ENCODE results near the gene TTC19. TPM values are rescaled to one million over a fixed set of nuclear protein-coding genes. Genes with fewer than 3 reads are reported as not detected.

Gene TTC19
- total and polyA plus RNA-seq, 2 experiments from 2014 or later = 26.3 to 45.3 TPM

DNA sequence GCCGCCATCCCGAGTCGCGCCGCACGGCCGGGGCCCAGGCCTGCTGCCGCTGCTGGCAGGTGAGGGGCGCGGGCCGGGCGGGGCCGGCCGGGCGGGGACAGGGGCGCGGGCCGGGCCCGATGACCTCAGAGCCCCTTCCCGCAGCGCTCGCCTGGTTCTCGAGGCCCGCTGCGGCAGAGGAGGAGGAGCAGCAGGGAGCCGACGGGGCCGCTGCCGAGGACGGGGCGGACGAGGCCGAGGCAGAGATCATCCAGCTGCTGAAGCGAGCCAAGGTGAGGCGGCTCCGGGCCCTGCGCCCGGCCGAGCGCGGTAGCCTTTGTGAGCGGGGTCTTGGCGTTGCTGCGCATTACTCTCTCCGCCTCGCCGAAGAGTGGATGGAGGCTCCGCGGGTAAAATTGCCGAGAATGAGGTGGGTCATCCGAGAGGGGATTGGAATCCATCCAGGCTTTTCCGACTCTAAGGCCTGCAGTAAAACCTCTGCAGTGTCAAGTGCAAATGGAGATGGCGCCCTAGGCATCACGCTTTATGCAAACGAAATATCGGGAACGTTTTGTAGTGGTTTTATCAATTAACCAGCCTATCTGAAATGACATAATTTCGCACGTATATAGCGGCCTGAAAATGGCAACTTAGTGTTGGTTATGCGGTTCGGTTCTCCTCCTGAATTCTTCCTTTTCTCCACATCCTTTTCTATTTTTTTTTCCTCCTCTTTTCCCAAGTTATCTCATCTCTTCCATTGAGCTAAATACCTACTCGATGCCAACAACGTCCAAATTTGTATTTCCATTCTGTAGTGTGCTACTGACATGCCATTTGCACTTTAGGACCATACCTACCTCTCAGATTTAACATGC lies 577 bp downstream of the TTC19 start:
- no peaks in the 10 kb centered on the region for H3K9me3 ChIP-seq (ENCODE audit: low read depth)
- peaks cover 39% of the 10 kb centered on the region for H3K79me2 ChIP-seq (ENCODE audit: insufficient read depth)
- peaks cover 9% of the 10 kb centered on the region; the same call in 1 of the 2 replicates for H3F3A ChIP-seq (ENCODE audit: insufficient read depth)
- peak overlapping the region; percentile 91 for H3K9ac ChIP-seq
- TF ChIP-seq EZH2 (IDR thresholded peaks at IDR 0.05; ENCODE audit: insufficient read depth, poor library complexity, severe bottlenecking) (no peak), EZH2phosphoT487 (IDR thresholded peaks at IDR 0.05; ENCODE audit: insufficient read depth, low read depth) (no peak)
- H3K27me3 ChIP-seq (replicated peaks; ENCODE audit: insufficient read depth) = no peaks in the 10 kb centered on the region
- H3K4me1 ChIP-seq (ENCODE audit: insufficient read depth) = peaks cover 9% of the 10 kb centered on the region; the same call in 1 of the 2 replicates
- peaks cover 34% of the 10 kb centered on the region for H3K36me3 ChIP-seq (ENCODE audit: low read depth)
- in situ Hi-C loops (cut with MboI) = loop anchor here (25.0 kb wide), 1 partner anchor 163 kb away; no protein-coding TSS in a partner anchor
- peak overlapping the region; percentile 91 for H3K4me2 ChIP-seq (ENCODE audit: unreplicated experiment)
- peak overlapping the region; percentile 84 for H3K4me3 ChIP-seq
- no peaks in the 10 kb centered on the region for H3K9me2 ChIP-seq (ENCODE audit: insufficient read depth)
- WGBS, 2 experiments (ENCODE audit: low coverage in 1 of 2, low lambda C conversion rate in 2 of 2, missing lambda C conversion rate in 2 of 2) = 2 to 3% methylated on average over 39 to 59 of the region's 64 CpGs
- H3K27ac ChIP-seq = peak overlapping the region; percentile 92
- no peaks in the 10 kb centered on the region; the same call in 1 of the 2 replicates for H4K20me1 ChIP-seq (ENCODE audit: insufficient read depth)
- peak overlapping the region; percentile 62 for H2AFZ ChIP-seq
- DNase-seq = peak; percentile 73

DNA sequence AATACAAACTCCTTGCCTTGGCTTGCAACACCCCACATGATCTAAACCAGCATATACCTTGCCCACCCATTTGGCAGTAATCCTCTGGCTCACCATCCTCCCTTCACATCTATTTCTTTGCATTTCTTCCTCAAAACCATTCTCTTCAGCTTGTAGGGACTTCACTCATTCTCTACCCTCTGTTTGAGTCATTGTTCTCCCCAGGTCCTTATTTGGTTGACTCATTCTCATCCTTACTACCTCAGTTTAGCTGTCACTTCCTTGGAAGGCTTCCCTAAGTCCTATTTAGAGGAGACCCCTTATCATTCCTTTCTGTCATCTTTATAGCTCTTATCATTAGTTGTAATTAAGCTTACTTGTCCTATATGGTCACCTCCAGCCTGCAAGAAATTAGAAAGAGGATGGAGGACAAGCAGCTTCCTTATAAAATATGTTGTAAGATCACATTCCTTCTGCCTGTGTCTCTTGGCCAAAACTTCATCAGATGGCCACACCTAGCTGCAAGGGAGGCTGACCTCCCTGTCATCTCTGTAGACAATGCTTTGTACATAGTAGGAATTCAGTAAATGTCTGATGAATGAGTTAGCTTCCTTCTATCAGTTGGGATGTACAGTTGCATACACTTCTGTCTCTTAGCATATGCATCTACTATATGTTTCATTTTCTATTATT lies 1.7 kb downstream of the TTC19 start:
- in situ Hi-C loops (cut with MboI) = no loop called here
- Histone ChIP-seq H3K4me3 (peak overlapping the region; percentile 84), H3K4me1 (ENCODE audit: insufficient read depth) (peaks cover 9% of the 10 kb centered on the region; the same call in 1 of the 2 replicates), H3K4me2 (ENCODE audit: unreplicated experiment) (peak overlapping the region; percentile 91), H3K79me2 (ENCODE audit: insufficient read depth) (peaks cover 39% of the 10 kb centered on the region), H3K9ac (no peak overlapping the region; the same call in 1 of the 2 replicates), H3K27me3 (replicated peaks; ENCODE audit: insufficient read depth) (no peaks in the 10 kb centered on the region), H3K36me3 (ENCODE audit: low read depth) (peaks cover 34% of the 10 kb centered on the region), H3K9me2 (ENCODE audit: insufficient read depth) (no peaks in the 10 kb centered on the region), H3K27ac (no peak overlapping the region), H4K20me1 (ENCODE audit: insufficient read depth) (no peaks in the 10 kb centered on the region; the same call in 1 of the 2 replicates), H2AFZ (no peak overlapping the region), H3F3A (ENCODE audit: insufficient read depth) (peaks cover 9% of the 10 kb centered on the region), H3K9me3 (ENCODE audit: low read depth) (no peaks in the 10 kb centered on the region)
- TF ChIP-seq EZH2 (IDR thresholded peaks at IDR 0.05; ENCODE audit: insufficient read depth, poor library complexity, severe bottlenecking) = no peak
- TF ChIP-seq EZH2phosphoT487 (IDR thresholded peaks at IDR 0.05; ENCODE audit: insufficient read depth, low read depth) = no peak
- DNase-seq = peak; percentile 30

DNA sequence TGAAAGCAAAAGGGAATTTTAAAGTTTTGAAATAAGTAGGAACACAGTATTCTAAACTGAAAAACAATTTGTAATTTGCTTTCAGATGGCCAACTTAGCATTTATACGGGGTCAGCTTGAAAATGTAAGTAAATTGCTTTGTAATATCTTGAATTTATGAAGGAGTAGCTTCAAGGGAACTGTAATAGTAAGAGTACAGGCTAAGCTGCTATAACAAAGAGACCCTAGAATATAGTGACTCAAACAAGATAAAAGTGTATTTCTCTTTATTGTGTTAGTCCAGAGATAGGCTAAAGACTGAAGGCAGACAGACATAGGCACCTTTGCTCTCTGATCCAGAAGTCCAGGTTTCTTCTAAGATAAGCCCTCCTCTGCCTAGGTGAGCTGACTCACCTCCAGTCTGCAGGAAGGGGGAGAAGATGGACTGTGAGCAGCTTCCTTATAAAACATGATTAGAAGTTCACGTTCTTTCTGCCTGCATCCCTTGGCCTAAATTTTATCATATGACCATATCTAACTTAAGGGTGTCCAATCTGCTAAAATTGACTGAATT lies 3.2 kb downstream of the TTC19 start:
- TF ChIP-seq EZH2 (IDR thresholded peaks at IDR 0.05; ENCODE audit: insufficient read depth, poor library complexity, severe bottlenecking) (no peak), EZH2phosphoT487 (IDR thresholded peaks at IDR 0.05; ENCODE audit: insufficient read depth, low read depth) (no peak)
- no peak overlapping the region for H2AFZ ChIP-seq
- no peak overlapping the region for H3K27ac ChIP-seq
- peaks cover 44% of the 10 kb centered on the region for H3K36me3 ChIP-seq (ENCODE audit: low read depth)
- no peak for DNase-seq
- H3K9ac ChIP-seq = no peak overlapping the region
- H3K9me3 ChIP-seq (ENCODE audit: low read depth) = no peaks in the 10 kb centered on the region
- no peaks in the 10 kb centered on the region for H3K27me3 ChIP-seq (replicated peaks; ENCODE audit: insufficient read depth)
- H3K79me2 ChIP-seq (ENCODE audit: insufficient read depth) = peaks cover 32% of the 10 kb centered on the region
- WGBS, 2 experiments (ENCODE audit: low coverage in 1 of 2, low lambda C conversion rate in 2 of 2, missing lambda C conversion rate in 2 of 2) = 85 to 89% methylated on average over 2 of the region's 2 CpGs
- H3K4me3 ChIP-seq = no peak overlapping the region
- in situ Hi-C loops (cut with MboI) = no loop called here
- peaks cover 9% of the 10 kb centered on the region for H3F3A ChIP-seq (ENCODE audit: insufficient read depth)
- H3K4me1 ChIP-seq (ENCODE audit: insufficient read depth) = peaks cover 9% of the 10 kb centered on the region; the same call in 1 of the 2 replicates
- H4K20me1 ChIP-seq (ENCODE audit: insufficient read depth) = no peaks in the 10 kb centered on the region; the same call in 1 of the 2 replicates
- H3K9me2 ChIP-seq (ENCODE audit: insufficient read depth) = no peaks in the 10 kb centered on the region
- no peak overlapping the region for H3K4me2 ChIP-seq (ENCODE audit: unreplicated experiment)

DNA sequence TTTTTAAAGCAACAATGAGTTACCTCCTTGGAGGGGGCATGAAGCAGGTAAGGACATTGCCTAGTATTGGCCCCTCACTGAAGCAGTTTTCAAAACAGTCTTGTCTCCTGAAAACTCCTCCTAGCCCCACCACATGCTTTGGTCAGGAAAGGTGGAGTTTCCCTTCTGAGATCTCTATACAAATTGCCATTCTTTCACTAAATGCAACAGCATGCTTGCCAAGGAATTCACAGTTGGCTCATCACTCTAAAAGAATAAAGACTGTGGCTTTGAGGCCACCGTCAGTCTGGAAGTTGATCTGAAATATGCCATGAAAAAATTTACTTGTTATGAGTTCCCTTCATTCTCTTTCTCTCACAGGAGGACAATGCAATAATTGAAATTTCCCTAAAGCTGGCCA lies 4.2 kb downstream of the TTC19 start:
- H2AFZ ChIP-seq = no peak overlapping the region
- WGBS, 2 experiments (ENCODE audit: low coverage in 1 of 2, low lambda C conversion rate in 2 of 2, missing lambda C conversion rate in 2 of 2) = 91 to 95% methylated on average over 1 of the region's 1 CpG

More for the DNA sequence above, 4.2 kb downstream of the TTC19 start:
- Histone ChIP-seq H3K27ac (no peak overlapping the region), H3K27me3 (replicated peaks; ENCODE audit: insufficient read depth) (no peaks in the 10 kb centered on the region), H3K9ac (no peak overlapping the region), H3K36me3 (ENCODE audit: low read depth) (peaks cover 55% of the 10 kb centered on the region), H3K9me3 (ENCODE audit: low read depth) (no peaks in the 10 kb centered on the region), H4K20me1 (ENCODE audit: insufficient read depth) (no peaks in the 10 kb centered on the region; the same call in 1 of the 2 replicates), H3K4me2 (ENCODE audit: unreplicated experiment) (no peak overlapping the region), H3K9me2 (ENCODE audit: insufficient read depth) (no peaks in the 10 kb centered on the region), H3F3A (ENCODE audit: insufficient read depth) (peaks cover 4% of the 10 kb centered on the region), H3K4me1 (ENCODE audit: insufficient read depth) (peaks cover 9% of the 10 kb centered on the region; the same call in 1 of the 2 replicates), H3K79me2 (ENCODE audit: insufficient read depth) (peaks cover 34% of the 10 kb centered on the region), H3K4me3 (no peak overlapping the region)
- TF ChIP-seq EZH2 (IDR thresholded peaks at IDR 0.05; ENCODE audit: insufficient read depth, poor library complexity, severe bottlenecking) (no peak), EZH2phosphoT487 (IDR thresholded peaks at IDR 0.05; ENCODE audit: insufficient read depth, low read depth) (no peak)
- no peak for DNase-seq
- in situ Hi-C loops (cut with MboI) = no loop called here

Measured in GM23248 (cell line).